ENCODE results near the gene C1orf226.
"Not testable (repeated sequence)": the region's sequence is repeated elsewhere in the genome, so short reads cannot be mapped to it uniquely, and the experiment has no call there.

The C1orf226 gene

GRCh38 chr1:162381383-162381782 lies at the start of gene C1orf226:
Gene C1orf226, plus strand, starts transcription at chr1:162381728. Its CDS starts 174 bp downstream, at chr1:162381902.
- no peak for DNase-seq

GRCh38 chr1:162333991-162334390 lies 47.5 kb upstream of the C1orf226 start:
- no peak for DNase-seq

GRCh38 chr1:162335126-162335525 lies 46.4 kb upstream of the C1orf226 start:
- no peak for DNase-seq

GRCh38 chr1:162336621-162337285 lies 44.8 kb upstream of the C1orf226 start:
- DNase-seq, result no peak

- no peak for DNase-seq
These were observed 39.0 kb upstream of the C1orf226 start for GRCh38 chr1:162342452-162342983.

GRCh38 chr1:162343470-162343869 lies 38.1 kb upstream of the C1orf226 start:
- DNase-seq, result no peak

GRCh38 chr1:162347281-162347680 lies 34.2 kb upstream of the C1orf226 start:
- no peak for DNase-seq

- DNase-seq, result no peak
These were observed 31.7 kb upstream of the C1orf226 start for GRCh38 chr1:162349635-162350330.

- no peak for DNase-seq
These were observed 30.2 kb upstream of the C1orf226 start for GRCh38 chr1:162351246-162351842.

- not testable (repeated sequence) for DNase-seq
These were observed 29.7 kb upstream of the C1orf226 start for GRCh38 chr1:162351874-162352273.

- DNase-seq, result no peak
These were observed 28.4 kb upstream of the C1orf226 start for GRCh38 chr1:162353078-162353477.

- DNase-seq, result no peak
These were observed 27.8 kb upstream of the C1orf226 start for GRCh38 chr1:162353702-162354101.

- no peak for DNase-seq
These were observed 23.8 kb upstream of the C1orf226 start for GRCh38 chr1:162357681-162358266.

- DNase-seq, result no peak
These were observed 22.6 kb upstream of the C1orf226 start for GRCh38 chr1:162358928-162359327.

- no peak for DNase-seq
These were observed 21.8 kb upstream of the C1orf226 start for GRCh38 chr1:162359523-162360236.

- DNase-seq, result no peak
These were observed 21.2 kb upstream of the C1orf226 start for GRCh38 chr1:162360237-162360873.

- DNase-seq, result no peak
These were observed 20.7 kb upstream of the C1orf226 start for GRCh38 chr1:162360874-162361260.

- no peak for DNase-seq
These were observed 20.2 kb upstream of the C1orf226 start for GRCh38 chr1:162361349-162361748.

- no peak for DNase-seq
These were observed 17.7 kb upstream of the C1orf226 start for GRCh38 chr1:162363823-162364222.

- DNase-seq, result no peak
These were observed 17.0 kb upstream of the C1orf226 start for GRCh38 chr1:162364498-162364897.

GRCh38 chr1:162365284-162366020 lies 16.1 kb upstream of the C1orf226 start:
- DNase-seq, result no peak

- no peak for DNase-seq
These were observed 15.4 kb upstream of the C1orf226 start for GRCh38 chr1:162366149-162366548.
